OCI-LY1 (cell line): ENCODE data around the gene C6orf141.

Experiments
- EZH2 ChIP-seq: fragments of 200-600 bp; sonication (generic), shearing (Covaris generic); IDR thresholded peaks from 2 replicates; pipeline ENCODE4 v1.8.0; 2017; ENCODE audit warnings: borderline replicate concordance, mixed run types, mild to moderate bottlenecking, antibody characterized with exemption, low read length, moderate library complexity, mixed read lengths
- TF ChIP-seq, protein P1 (sequence below): fragments of 200-600 bp; sonication (generic), shearing (Covaris generic); IDR thresholded peaks from 2 replicates; pipeline ENCODE4 v1.5.1; 2017; ENCODE audit warnings: mild to moderate bottlenecking, antibody characterized with exemption, low read length, moderate library complexity, mixed read lengths

DNA sequence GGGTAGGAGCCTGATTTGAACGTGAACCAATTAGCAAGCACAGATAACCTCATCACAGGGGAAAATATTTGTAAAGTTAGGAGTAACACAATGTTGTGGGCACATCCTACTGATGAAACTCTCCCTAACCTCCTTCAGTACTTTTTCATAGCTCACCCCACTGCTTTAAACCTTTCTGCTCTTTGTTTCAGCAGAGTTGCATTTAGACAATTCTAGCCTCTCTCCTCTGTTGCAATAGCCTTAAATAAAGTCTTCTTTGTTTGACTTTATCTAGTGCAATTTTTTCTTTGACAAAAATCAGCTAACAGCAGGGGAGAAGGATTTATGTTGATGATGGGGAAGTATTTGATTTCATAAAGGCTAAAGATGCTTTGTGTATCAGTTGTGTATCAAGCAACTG, 14.1 kb downstream of the C6orf141 start:
- no peak for TF ChIP-seq EZH2
- TF ChIP-seq, protein P1, sequence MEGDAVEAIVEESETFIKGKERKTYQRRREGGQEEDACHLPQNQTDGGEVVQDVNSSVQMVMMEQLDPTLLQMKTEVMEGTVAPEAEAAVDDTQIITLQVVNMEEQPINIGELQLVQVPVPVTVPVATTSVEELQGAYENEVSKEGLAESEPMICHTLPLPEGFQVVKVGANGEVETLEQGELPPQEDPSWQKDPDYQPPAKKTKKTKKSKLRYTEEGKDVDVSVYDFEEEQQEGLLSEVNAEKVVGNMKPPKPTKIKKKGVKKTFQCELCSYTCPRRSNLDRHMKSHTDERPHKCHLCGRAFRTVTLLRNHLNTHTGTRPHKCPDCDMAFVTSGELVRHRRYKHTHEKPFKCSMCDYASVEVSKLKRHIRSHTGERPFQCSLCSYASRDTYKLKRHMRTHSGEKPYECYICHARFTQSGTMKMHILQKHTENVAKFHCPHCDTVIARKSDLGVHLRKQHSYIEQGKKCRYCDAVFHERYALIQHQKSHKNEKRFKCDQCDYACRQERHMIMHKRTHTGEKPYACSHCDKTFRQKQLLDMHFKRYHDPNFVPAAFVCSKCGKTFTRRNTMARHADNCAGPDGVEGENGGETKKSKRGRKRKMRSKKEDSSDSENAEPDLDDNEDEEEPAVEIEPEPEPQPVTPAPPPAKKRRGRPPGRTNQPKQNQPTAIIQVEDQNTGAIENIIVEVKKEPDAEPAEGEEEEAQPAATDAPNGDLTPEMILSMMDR, result no peak
